Keratinocyte (primary cell): ENCODE measurements around the gene PRAME. TPM values are rescaled to one million over a fixed set of nuclear protein-coding genes. Genes with fewer than 3 reads are reported as not detected.

Experiments
- DNase-seq: peaks from one replicate; pipeline ENCODE4 v3.0.0-alpha.2; 2011; ENCODE audit warnings: low read depth, missing footprints, low spot score
- FAIRE-seq: peaks from 2 replicates; lab custom pipeline; 2011; peaks lifted over from hg19 to GRCh38; lab: Jason Lieb, UNC
- H2AFZ ChIP-seq: 2 replicates; pipeline ENCODE4 v1.6.0; 2012; ENCODE audit warnings: low read length, control low read depth, inconsistent platforms; ENCODE audit not compliant: control insufficient read depth
- H3K27ac ChIP-seq: 2 replicates; pipeline ENCODE4 v1.5.1; 2011; ENCODE audit warnings: low read length; ENCODE audit not compliant: control insufficient read depth, insufficient read depth
- H3K27me3 ChIP-seq: 3 replicates; pipeline ENCODE4 v1.6.0; 2011; ENCODE audit warnings: low read length; ENCODE audit not compliant: control insufficient read depth, insufficient read depth; ENCODE audit errors: extremely low read depth
- H3K36me3 ChIP-seq, 2 experiments: 2 replicates in 1 of 2; 3 replicates in 1 of 2; pipeline ENCODE4 v1.5.1; 2011; ENCODE audit warnings: low read length in 2 of 2, mild to moderate bottlenecking in 1 of 2; ENCODE audit not compliant: control insufficient read depth in 2 of 2, insufficient read depth in 2 of 2; ENCODE audit errors: extremely low read depth in 1 of 2
- H3K4me1 ChIP-seq: 3 replicates; pipeline ENCODE4 v1.5.1; 2011; ENCODE audit warnings: low read length; ENCODE audit not compliant: control insufficient read depth, insufficient read depth; ENCODE audit errors: extremely low read depth
- H3K4me2 ChIP-seq: 3 replicates; pipeline ENCODE4 v1.6.0; 2011; ENCODE audit warnings: low read depth, low read length; ENCODE audit not compliant: control insufficient read depth, insufficient read depth; ENCODE audit errors: extremely low read depth
- H3K4me3 ChIP-seq, 3 experiments: fragments of 200-600 bp in 1 of 3; sonication (generic) in 1 of 3; 2 replicates in 2 of 3; 3 replicates in 1 of 3; pipeline ENCODE4 v1.5.1; 2011 to 2016; ENCODE audit warnings: low read length in 3 of 3, mild to moderate bottlenecking in 3 of 3, control low read depth in 2 of 3, inconsistent platforms in 1 of 3, low read depth in 1 of 3, mixed read lengths in 1 of 3, mixed run types in 1 of 3, moderate library complexity in 1 of 3; ENCODE audit not compliant: control insufficient read depth in 2 of 3, insufficient read depth in 2 of 3; ENCODE audit errors: extremely low read depth in 1 of 3
- H3K79me2 ChIP-seq: 2 replicates; pipeline ENCODE4 v1.6.0; 2012; ENCODE audit warnings: low read length; ENCODE audit not compliant: control insufficient read depth, insufficient read depth
- H3K9ac ChIP-seq: 3 replicates; pipeline ENCODE4 v1.6.0; 2011; ENCODE audit warnings: low read length; ENCODE audit not compliant: control insufficient read depth, insufficient read depth; ENCODE audit errors: extremely low read depth
- H3K9me1 ChIP-seq: 3 replicates; pipeline ENCODE4 v1.6.0; 2011; ENCODE audit warnings: low read length; ENCODE audit not compliant: control insufficient read depth, insufficient read depth; ENCODE audit errors: extremely low read depth
- H3K9me3 ChIP-seq: 2 replicates; pipeline ENCODE4 v1.5.1; 2012; ENCODE audit warnings: low read depth, low read length; ENCODE audit not compliant: control insufficient read depth
- H4K20me1 ChIP-seq: 3 replicates; pipeline ENCODE4 v1.6.0; 2011; ENCODE audit warnings: low read length; ENCODE audit not compliant: control insufficient read depth, insufficient read depth; ENCODE audit errors: extremely low read depth
- CTCF ChIP-seq, 3 experiments: IDR thresholded peaks in 1 of 3; conservative IDR thresholded peaks in 1 of 3; optimal IDR thresholded peaks in 1 of 3; 2 replicates in 2 of 3; 3 replicates in 1 of 3; pipeline versions ENCODE3 to v1.5.1; 2011; ENCODE audit warnings: low read length in 3 of 3, mild to moderate bottlenecking in 3 of 3, moderate library complexity in 2 of 3, control low read depth in 1 of 3, inconsistent platforms in 1 of 3; ENCODE audit not compliant: insufficient read depth in 2 of 3; ENCODE audit errors: extremely low read depth in 1 of 3
- EZH2 ChIP-seq: IDR thresholded peaks from one replicate; pipeline ENCODE4 v1.6.1; 2012; ENCODE audit warnings: inconsistent platforms, mild to moderate bottlenecking, low read length, moderate library complexity
- dilution Hi-C: fragments of 300-500 bp; cut with MboI; formaldehyde crosslinking; loops from one replicate; pipeline ENCODE4 v1.7.0; 2020; ENCODE audit warnings: low sequenced_read_pairs; ENCODE audit not compliant: extremely low pct_ligation_motif_present
- polyA plus RNA-seq, 5 experiments: library from polyadenylated mRNA; depleted of rRNA in 3 of 5; stranded (reverse) in 3 of 5; stranded (forward) in 1 of 5; unstranded in 1 of 5; fragments of >200 nt; gene quantifications; 1 replicate in 1 of 5; 2 replicates in 3 of 5; 3 replicates in 1 of 5; pipeline versions ENCODE4 v1.2.1 to v1.2.3, GENCODE V29; 2011 to 2012; ENCODE audit warnings: missing spikeins in 2 of 5, low read depth in 1 of 5, low replicate concordance in 1 of 5

PRAME gene
- polyA plus RNA-seq, 1 donor (not counting 4 experiments of a cell fraction or from before 2014, with no cell fraction given) = 0.05 TPM

- Histone ChIP-seq H3K4me3 (no peak overlapping the region), H3K36me3 (no peaks in the 10 kb centered on the region), H4K20me1 (no peaks in the 10 kb centered on the region), H3K27ac (no peak overlapping the region), H3K27me3 (no peaks in the 10 kb centered on the region), H3K9me3 (peaks cover 5% of the 10 kb centered on the region), H3K9me1 (no peaks in the 10 kb centered on the region), H3K79me2 (no peaks in the 10 kb centered on the region), H2AFZ (no peak overlapping the region), H3K9ac (no peak overlapping the region), H3K4me2 (no peak overlapping the region), H3K4me1 (no peaks in the 10 kb centered on the region)
- DNase-seq = no peak
- TF ChIP-seq EZH2 = no peak
- no peak for TF ChIP-seq CTCF (optimal IDR thresholded peaks at IDR 0.05 in 1 of 3, IDR thresholded peaks at IDR 0.05 in 1 of 3, conservative IDR thresholded peaks at IDR 0.05 in 1 of 3; ENCODE audit: extremely low read depth in 1 of 3, insufficient read depth in 2 of 3, low read length in 3 of 3)
- FAIRE-seq = no peak
- dilution Hi-C loops = no loop called here
Observed at GRCh38 chr22:22556995-22557925, 1.8 kb downstream of the PRAME start.

- no peak for DNase-seq
- H3K79me2 ChIP-seq = no peaks in the 10 kb centered on the region
- dilution Hi-C loops = no loop called here
- H3K27ac ChIP-seq = no peak overlapping the region
- no peak for TF ChIP-seq EZH2
- no peak for TF ChIP-seq CTCF (optimal IDR thresholded peaks at IDR 0.05 in 1 of 3, IDR thresholded peaks at IDR 0.05 in 1 of 3, conservative IDR thresholded peaks at IDR 0.05 in 1 of 3; ENCODE audit: extremely low read depth in 1 of 3, insufficient read depth in 2 of 3, low read length in 3 of 3)
- no peaks in the 10 kb centered on the region for H3K9me1 ChIP-seq
- H3K27me3 ChIP-seq = no peaks in the 10 kb centered on the region
- H3K4me2 ChIP-seq = no peak overlapping the region
- no peak overlapping the region for H3K9ac ChIP-seq
- H4K20me1 ChIP-seq = no peaks in the 10 kb centered on the region
- FAIRE-seq = no peak
- H2AFZ ChIP-seq = no peak overlapping the region
- no peak overlapping the region for H3K4me3 ChIP-seq
- H3K9me3 ChIP-seq = peaks cover 5% of the 10 kb centered on the region
- no peaks in the 10 kb centered on the region for H3K36me3 ChIP-seq
- no peaks in the 10 kb centered on the region for H3K4me1 ChIP-seq
Observed at GRCh38 chr22:22556578-22556977, 2.5 kb downstream of the PRAME start.
